ENCODE data around the gene TEDC2. TPM values are rescaled to one million over a fixed set of nuclear protein-coding genes. Genes with fewer than 3 reads are reported as not detected.

The TEDC2 gene
- total RNA-seq, 4 donors from 2014 or later: 1.4 to 13.2 (median 3.7) TPM

DNA sequence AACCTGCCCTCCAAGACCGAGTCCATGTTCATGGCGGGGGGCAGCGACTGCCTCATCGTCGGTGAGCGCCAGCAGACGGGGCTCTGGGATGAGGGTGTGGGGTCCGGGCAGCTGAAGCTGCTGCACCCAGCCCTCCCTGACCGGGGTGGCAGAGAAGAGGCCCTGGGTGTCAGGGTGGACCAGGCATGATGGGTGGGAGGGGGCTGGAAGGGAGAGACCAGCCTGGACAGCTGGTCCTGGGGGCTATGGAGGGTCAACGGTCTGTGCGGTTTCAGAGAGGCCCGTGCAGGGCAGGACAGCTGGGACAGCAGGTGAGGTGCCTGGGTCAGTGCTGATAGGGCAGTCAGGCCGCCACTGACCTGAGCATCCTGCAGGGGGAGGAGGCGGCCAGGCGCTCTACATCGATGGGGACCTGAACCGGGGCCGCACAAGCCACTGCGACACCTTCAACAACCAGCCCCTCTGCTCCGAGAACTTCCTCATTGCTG lies 40.6 kb downstream of the TEDC2 start:
- Histone ChIP-seq H3K27ac (no peak overlapping the region), H3K4me3 (no peak overlapping the region), H3K36me3 (peaks cover 0 to 11% (median 0%) of the 10 kb centered on the region in 3 donors), H3K4me1 (peaks cover 0 to 11% (median 2%) of the 10 kb centered on the region in 4 donors), H3K27me3 (no peaks in the 10 kb centered on the region), H3K9me3 (no peaks in the 10 kb centered on the region)
- no peak for DNase-seq
- TF ChIP-seq, protein P1, sequence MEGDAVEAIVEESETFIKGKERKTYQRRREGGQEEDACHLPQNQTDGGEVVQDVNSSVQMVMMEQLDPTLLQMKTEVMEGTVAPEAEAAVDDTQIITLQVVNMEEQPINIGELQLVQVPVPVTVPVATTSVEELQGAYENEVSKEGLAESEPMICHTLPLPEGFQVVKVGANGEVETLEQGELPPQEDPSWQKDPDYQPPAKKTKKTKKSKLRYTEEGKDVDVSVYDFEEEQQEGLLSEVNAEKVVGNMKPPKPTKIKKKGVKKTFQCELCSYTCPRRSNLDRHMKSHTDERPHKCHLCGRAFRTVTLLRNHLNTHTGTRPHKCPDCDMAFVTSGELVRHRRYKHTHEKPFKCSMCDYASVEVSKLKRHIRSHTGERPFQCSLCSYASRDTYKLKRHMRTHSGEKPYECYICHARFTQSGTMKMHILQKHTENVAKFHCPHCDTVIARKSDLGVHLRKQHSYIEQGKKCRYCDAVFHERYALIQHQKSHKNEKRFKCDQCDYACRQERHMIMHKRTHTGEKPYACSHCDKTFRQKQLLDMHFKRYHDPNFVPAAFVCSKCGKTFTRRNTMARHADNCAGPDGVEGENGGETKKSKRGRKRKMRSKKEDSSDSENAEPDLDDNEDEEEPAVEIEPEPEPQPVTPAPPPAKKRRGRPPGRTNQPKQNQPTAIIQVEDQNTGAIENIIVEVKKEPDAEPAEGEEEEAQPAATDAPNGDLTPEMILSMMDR (IDR thresholded peaks at IDR 0.05): no peak
- TF ChIP-seq POLR2A (IDR thresholded peaks at IDR 0.05): no peak

DNA sequence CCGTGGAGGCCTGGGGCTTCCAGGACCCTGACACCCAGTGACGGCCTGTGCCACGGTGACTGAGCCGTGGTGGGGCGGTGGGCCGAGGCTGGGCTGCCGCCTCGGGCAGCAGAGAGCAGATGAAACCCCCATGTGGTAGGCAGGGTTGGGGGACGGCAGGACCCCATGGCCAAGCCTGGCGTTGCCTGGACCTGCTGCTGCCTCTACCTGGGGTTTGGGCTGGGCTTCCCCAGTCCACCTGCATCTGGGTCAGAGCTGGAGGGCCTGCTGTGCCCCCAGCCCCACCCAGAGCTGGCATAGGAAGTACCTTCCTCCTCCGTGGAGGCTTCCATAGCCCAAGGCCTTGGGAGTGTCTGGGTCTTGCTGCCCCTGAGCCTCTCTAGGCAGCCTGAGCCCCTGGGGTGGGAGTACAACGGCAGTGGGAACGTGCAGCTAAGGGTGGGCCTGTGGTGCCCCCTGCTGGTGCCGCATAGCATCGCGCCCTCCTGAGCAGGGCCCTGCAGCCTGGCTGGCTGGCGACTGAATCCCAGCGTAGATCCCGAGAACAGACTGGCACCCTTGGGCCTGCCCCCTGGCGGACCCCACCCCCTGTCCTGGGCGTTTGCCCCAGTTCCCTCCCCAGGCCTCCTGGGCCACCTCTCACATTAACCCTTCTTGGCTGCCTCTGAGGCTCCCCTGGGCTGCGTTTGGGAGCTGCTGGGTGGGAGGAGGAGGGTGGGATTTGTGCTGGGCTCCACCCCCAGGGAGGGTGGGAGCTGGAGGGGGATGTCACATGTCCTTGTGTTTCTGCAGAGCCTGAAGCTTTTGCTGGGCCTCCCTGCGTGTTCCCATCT lies 41.2 kb downstream of the TEDC2 start:
- H3K9me3 ChIP-seq: no peaks in the 10 kb centered on the region
- peak in 1 of 2 donors; percentile 6 for TF ChIP-seq POLR2A (IDR thresholded peaks at IDR 0.05)
- TF ChIP-seq, protein P1 (IDR thresholded peaks at IDR 0.05): peak; percentile 92 to 98 (median 96)
- H3K4me1 ChIP-seq: peaks cover 0 to 11% (median 2%) of the 10 kb centered on the region in 4 donors
- peak overlapping the region in 1 of 4 donors; percentile 40 for H3K4me3 ChIP-seq
- peak; percentile 71 to 90 (median 89) for DNase-seq
- no peaks in the 10 kb centered on the region for H3K27me3 ChIP-seq
- peak overlapping the region in 2 of 4 donors; percentile 28 to 34 for H3K27ac ChIP-seq
- peaks cover 0 to 10% (median 0%) of the 10 kb centered on the region in 3 donors for H3K36me3 ChIP-seq

DNA sequence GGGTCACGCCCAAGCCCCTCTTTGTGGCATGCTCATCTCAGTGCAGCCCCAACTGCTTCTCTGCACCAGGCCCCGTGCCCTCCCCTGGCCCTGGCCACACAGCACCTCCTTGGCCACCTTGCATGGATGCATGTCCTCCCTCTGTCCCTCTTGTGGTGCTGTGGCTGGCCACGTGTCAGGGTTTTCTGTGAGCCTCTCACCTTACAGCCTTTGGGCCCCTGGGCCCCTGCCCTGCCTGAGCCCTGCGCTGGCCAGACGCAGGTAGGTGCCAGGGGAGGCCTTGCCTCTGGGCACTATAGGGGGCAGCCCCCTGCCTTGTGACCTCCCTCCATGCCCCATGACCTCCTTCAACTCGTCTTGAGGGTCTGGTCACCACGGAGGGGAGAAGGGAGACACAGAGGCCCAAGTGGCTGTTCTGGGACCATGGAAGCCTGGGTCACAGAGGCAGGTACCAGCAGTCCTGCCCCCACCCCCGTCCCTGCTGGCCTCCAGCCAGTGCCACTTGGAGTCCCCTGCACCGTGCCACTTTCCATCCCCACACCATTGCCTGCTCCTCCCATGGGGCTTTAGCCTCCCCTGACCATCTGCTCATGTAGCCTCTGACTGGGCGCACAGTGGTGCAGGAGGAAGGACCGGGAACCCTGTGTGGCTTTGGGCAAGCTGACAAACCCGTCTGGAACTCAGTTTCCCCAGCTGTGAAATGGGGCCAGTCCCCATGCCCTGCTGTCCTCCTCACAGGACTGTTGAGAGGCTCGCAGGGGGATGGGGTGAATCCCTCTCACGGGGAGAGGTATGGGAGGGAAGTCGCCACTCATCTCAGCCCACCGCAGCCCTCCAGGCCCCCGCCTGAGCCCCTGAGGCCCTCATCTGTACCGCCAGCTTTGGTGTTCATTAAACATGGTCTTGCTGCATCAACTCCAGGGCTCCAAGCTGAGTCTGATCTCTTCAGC lies 42.3 kb downstream of the TEDC2 start:
- H3K4me1 ChIP-seq: peaks cover under 1 to 11% (median 4%) of the 10 kb centered on the region in 4 donors
- H3K27ac ChIP-seq: peak overlapping the region in 1 of 4 donors; percentile 28
- no peak overlapping the region for H3K4me3 ChIP-seq
- no peaks in the 10 kb centered on the region for H3K36me3 ChIP-seq
- DNase-seq: no peak
- H3K27me3 ChIP-seq: no peaks in the 10 kb centered on the region
- TF ChIP-seq, protein P1 (IDR thresholded peaks at IDR 0.05): no peak
- no peak for TF ChIP-seq POLR2A (IDR thresholded peaks at IDR 0.05)
- no peaks in the 10 kb centered on the region for H3K9me3 ChIP-seq

DNA sequence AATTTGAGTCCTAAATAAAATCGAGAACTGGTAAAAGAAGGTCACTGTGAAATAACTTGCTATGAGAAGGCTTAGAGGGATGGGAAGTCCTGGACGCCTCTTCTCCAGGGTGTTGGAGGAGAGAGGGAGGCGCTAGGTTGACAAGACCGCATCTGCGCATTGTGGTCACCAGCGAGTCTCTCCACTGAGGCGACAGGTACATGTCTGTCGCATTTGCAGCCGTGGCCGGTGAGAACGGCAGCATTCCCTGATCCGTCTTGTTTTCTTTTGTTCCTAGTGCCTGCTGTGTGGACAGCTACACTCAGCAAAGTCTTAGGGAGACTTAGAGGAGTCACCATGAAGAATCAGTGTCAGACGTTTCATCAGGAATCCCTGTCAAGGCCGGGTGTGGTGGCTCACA lies 45.8 kb downstream of the TEDC2 start:
- TF ChIP-seq POLR2A (IDR thresholded peaks at IDR 0.05): no peak
- TF ChIP-seq, protein P1 (IDR thresholded peaks at IDR 0.05): no peak
- Histone ChIP-seq H3K27ac (no peak overlapping the region), H3K9me3 (no peaks in the 10 kb centered on the region), H3K4me1 (peaks cover 3 to 21% (median 11%) of the 10 kb centered on the region in 4 donors), H3K36me3 (no peaks in the 10 kb centered on the region), H3K4me3 (no peak overlapping the region), H3K27me3 (no peaks in the 10 kb centered on the region)
- no peak for DNase-seq

DNA sequence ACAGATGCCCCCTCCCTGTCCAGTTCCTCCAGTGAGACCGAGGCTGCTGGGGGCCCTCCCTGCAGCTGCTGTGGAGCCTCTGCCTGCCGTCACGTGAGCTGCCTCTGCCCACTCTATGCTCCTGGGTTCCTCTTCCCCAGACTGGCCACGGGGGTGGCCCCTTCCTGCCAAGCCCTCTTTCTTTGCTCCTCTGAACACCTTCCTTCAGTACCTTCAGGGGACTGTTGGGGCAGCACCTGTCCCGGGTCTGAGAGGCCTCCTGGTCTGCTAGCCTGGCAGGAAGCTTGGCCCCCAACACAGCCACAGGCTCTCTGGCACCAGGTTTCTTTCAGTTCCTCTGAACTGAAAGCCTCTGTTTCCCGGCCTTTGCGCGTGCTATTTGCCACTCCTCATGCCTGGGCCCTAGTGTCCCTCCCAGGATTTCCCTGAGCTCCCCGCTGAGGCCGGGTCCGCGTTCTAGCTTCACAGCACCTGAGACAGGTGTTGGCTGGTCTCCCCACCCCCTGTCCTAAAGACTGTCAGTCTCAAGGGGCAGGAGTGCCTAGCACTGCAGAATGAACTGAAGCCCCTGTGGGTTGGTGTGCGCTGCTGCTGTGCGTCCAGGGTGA lies 47.2 kb downstream of the TEDC2 start:
- peak in 2 of 3 donors; percentile 82 to 86 for DNase-seq
- no peaks in the 10 kb centered on the region for H3K36me3 ChIP-seq

More for the DNA sequence above, 47.2 kb downstream of the TEDC2 start:
- H3K27me3 ChIP-seq: no peaks in the 10 kb centered on the region
- no peaks in the 10 kb centered on the region for H3K9me3 ChIP-seq
- TF ChIP-seq, protein P1 (IDR thresholded peaks at IDR 0.05): peak in 4 of 6 experiments; percentile 7 to 54 (median 43)
- TF ChIP-seq POLR2A (IDR thresholded peaks at IDR 0.05): no peak
- H3K4me1 ChIP-seq: peaks cover 0 to 21% (median 13%) of the 10 kb centered on the region in 4 donors
- peak overlapping the region; percentile 41 to 84 (median 66) for H3K27ac ChIP-seq
- no peak overlapping the region for H3K4me3 ChIP-seq
